Left renal pelvis (tissue), 4 donors: ENCODE measurements around the gene TOLLIP. TPM values are rescaled to one million over a fixed set of nuclear protein-coding genes. Genes with fewer than 3 reads are reported as not detected.

Source experiments
- DNase-seq, 4 donors: peaks; one replicate each; pipeline ENCODE4 v3.0.0-alpha.2; 2013; ENCODE audit warnings: low read depth in 4 of 4, low spot score in 3 of 4
- polyA plus RNA-seq, 4 donors: library from polyadenylated mRNA; unstranded; fragments of 120-200 nt; gene quantifications; one replicate each; pipeline ENCODE4 v1.2.1, GENCODE V29; 2013; ENCODE audit not compliant: insufficient read length in 4 of 4

The TOLLIP gene
- polyA plus RNA-seq, 4 donors, result 21.7 to 50.4 (median 35.6) TPM

- DNase-seq, result no peak
These were observed 74.6 kb downstream of the TOLLIP start for GRCh38 chr11:1234771-1235305.

GRCh38 chr11:1234054-1234720 is 75.2 kb downstream of the TOLLIP start:
- no peak for DNase-seq

DNA sequence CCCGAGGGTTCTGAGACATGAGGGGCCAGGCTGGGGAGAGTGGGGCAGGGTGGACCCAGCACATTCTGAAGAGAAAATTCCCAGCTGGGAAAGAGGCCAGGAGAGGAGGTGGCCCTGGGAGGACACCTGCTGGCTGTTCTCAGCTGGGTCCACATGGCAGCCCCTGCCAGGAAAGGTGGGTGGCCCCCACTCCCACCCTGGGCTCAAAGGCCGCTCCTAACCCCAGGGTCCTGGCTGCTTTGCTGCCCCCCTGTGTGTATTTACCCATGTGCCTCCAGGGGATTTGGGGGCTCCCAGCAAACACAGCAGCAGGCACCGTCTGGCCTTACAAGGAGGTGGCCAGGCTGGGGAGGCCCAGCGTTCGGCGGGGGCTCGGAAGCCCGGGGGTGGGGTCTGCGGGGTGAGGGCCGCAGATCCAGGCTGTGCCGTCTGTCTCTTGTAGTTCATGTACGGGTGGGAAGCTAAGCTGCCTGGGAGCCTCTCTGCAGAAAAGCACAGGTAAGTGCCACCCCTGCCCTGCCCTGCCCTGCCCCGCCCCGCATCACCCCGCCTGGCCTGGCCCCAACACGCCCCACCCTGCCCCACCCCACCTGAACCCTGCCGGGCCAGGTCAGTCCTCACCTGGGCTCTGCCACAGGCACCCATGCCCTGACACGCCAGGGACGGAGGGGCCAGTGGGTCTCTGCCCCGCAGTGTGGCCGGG is 75.9 kb downstream of the TOLLIP start:
- no peak for DNase-seq

GRCh38 chr11:1232883-1233321 is 76.5 kb downstream of the TOLLIP start:
- DNase-seq, result no peak

GRCh38 chr11:1232021-1232882 is 77.2 kb downstream of the TOLLIP start:
- DNase-seq, result no peak

DNA sequence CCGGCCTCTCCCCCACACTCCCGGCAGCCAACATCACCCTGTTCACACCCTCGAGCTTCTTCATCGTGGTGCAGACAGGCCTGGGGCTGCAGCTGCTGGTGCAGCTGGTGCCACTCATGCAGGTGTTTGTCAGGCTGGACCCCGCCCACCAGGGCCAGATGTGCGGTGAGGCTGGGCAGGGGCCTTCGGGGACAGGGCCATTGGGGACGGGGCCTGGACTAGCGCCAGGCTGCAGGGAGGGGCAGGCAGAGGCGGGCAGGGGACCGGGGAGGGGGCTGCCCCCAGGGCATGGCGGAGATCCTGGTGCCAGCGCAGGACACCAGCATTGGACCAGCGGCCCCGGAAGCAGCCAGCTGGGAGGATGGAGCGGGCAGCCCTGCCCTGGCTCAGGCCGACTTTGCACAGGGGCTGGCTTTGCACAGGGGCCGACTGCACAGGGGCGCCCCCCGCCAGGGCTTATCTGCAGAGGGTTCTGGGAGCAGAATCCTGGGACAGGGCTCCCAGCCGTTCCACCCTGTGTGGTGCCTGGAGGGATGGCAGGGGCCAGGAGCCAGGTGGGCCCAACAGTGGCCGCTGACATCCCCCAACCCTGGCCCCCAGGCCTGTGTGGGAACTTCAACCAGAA is 77.9 kb downstream of the TOLLIP start:
- DNase-seq, result no peak

GRCh38 chr11:1230456-1231395 is 78.7 kb downstream of the TOLLIP start:
- no peak for DNase-seq

GRCh38 chr11:1230121-1230455 is 79.3 kb downstream of the TOLLIP start:
- no peak for DNase-seq

DNA sequence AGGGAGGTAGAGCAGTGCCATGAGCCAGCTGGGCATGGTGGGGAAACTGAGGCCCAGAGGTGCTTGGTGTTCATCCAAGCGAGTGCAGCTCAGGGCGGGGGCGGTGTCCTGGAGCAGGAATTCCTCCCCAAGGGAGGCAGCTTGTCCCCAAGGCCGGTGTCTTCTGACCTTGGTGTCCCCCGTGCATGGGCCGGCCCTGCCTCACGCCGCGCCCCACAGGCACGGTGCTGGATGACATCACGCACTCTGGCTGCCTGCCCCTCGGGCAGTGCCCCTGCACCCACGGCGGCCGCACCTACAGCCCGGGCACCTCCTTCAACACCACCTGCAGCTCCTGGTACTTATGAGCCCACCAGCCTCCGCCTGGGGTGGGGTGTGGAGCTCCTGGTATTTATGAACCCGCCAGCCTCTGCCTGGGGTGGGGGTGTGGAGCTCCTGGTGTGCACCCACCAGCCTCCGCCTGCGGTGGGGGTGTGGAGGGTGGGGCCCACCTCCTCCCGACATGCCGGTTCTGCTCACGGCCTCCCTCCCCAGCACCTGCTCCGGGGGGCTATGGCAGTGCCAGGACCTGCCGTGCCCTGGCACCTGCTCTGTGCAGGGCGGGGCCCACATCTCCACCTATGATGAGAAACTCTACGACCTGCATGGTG is 79.8 kb downstream of the TOLLIP start:
- DNase-seq, result no peak

- no peak for DNase-seq
These were observed 80.4 kb downstream of the TOLLIP start for GRCh38 chr11:1228921-1229451.

- DNase-seq, result no peak
These were observed 81.2 kb downstream of the TOLLIP start for GRCh38 chr11:1228101-1228821.

DNA sequence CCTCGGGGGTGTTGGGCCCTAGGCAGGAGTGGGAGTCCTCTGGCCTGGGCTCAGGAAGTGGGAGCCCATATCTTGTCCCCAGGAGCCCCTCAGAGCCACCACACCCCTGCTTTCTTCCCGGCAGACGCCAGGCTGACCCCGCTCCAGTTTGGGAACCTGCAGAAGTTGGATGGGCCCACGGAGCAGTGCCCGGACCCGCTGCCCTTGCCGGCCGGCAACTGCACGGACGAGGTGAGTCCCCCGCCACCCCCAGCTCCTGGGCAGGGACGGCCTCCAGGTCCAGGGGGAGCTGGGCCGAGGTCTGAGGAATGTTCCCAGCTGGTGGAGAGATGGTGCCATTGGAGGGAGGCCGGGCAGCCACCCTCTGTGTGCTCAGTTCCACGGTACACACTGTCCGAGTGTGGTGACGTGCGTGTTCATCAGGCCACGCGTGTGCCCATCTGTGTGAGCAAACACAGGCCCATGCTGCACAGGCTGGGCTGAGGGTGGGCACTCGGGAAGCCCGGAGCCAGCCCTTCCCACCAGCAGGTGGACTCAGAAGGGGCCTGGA is 81.8 kb downstream of the TOLLIP start:
- DNase-seq, result no peak

DNA sequence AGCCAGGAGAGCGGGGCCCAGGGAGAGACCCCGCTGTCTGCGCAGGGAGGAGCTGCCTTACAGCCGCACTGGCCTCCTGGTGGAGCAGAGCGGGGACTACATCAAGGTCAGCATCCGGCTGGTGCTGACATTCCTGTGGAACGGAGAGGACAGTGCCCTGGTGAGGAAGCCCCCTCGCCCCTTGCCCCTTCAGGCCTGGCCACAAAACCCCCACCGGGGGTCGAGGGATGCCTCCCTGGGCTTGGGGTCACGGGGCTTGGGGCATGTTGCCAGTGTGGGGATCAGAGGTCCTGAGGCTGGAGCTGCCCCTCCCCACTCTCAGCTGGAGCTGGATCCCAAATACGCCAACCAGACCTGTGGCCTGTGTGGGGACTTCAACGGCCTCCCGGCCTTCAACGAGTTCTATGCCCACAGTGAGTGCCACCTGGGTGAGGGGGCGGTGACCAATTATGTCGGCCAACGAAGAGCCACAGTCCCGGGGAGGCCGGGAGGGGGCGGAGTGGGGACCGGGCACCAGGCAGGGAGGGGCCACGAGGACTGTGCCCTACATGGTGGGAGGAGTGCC is 82.4 kb downstream of the TOLLIP start:
- DNase-seq, result no peak

DNA sequence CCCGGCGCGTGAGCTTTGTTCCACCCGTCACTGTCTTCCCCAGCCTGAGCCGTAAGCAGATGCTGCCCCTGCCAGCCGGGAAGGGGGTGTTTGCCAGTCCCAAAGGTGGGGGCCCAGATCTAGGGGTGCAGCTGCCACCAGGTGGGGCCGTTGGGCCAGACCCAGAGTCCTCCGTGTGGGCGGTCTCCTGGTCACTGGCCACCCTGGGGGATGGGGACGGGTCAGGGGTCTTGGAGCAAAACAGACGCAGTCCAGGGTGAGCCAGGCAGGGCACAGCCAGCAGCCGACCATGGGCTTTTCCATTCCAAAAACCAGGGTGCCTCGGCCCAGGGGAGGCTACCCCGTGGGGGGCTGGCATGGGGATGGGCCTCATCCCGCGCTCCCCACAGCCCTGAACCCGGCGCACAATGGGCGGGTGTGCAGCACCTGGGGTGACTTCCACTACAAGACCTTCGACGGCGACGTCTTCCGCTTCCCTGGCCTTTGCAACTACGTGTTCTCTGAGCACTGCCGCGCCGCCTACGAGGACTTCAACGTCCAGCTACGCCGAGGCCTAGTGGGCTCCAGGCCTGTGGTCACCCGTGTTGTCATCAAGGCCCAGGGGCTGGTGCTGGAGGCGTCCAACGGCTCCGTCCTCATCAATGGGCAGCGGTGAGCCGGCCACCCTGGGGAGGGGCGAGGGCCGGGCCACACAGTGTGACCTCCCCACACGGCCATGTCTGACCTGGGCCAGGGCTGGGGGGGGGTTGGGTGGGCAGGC is 83.0 kb downstream of the TOLLIP start:
- no peak for DNase-seq

GRCh38 chr11:1225386-1226225 is 83.8 kb downstream of the TOLLIP start:
- DNase-seq, result no peak
